A549 treated with Mapracorat at 1 μM for 4 hours (cell line): ENCODE results near the gene POLR2C. TPM values are rescaled to one million over a fixed set of nuclear protein-coding genes. Genes with fewer than 3 reads are reported as not detected.

Experiments used
- total RNA-seq: library from RNA; stranded (reverse); fragments of 200-300 nt; extraction: Qiagen RNA extraction; gene quantifications from 5 replicates; pipeline ENCODE4 v1.2.3, GENCODE V29; 2022

The POLR2C gene
- 102 to 167 TPM (median 109 TPM) in 5 replicates for total RNA-seq

GRCh38 chr16:57462209-57462977 lies at the start of gene POLR2C:
Gene POLR2C, plus strand, starts transcription at chr16:57462679. Its CDS starts 46 bp downstream, at chr16:57462725.

GRCh38 chr16:57447186-57447962 lies 15.1 kb upstream of the POLR2C start, which contains the start of the genes CIAPIN1 and COQ9:
Gene CIAPIN1, minus strand, starts transcription at chr16:57447385. Its CDS starts 6,457 bp downstream, at chr16:57440928.
Gene COQ9, plus strand, starts transcription at chr16:57447479. Its CDS starts 27 bp downstream, at chr16:57447506.

GRCh38 chr16:57485916-57486857 lies 23.7 kb downstream of the POLR2C start, which contains the start of gene DOK4:
Gene DOK4, minus strand, starts transcription at chr16:57486493. Its CDS starts 6,986 bp downstream, at chr16:57479507.

Other genes with a start within 250 kb of the POLR2C start
- gene ARL2BP, start 217.4 kb upstream of the POLR2C start, total RNA-seq: 73.1 to 80.0 TPM (median 76.6 TPM) in 5 replicates
- 1.1 to 1.8 TPM (median 1.6 TPM) in 5 replicates for gene PLLP, start 178.0 kb upstream of the POLR2C start, total RNA-seq
- 0.05 to 0.07 TPM (median 0.07 TPM) in 4 of 5 replicates, not detected in the other for gene CCL22, start 103.9 kb upstream of the POLR2C start, total RNA-seq
- 0.07 to 0.18 TPM (median 0.12 TPM) in 5 replicates for gene CX3CL1, start 90.2 kb upstream of the POLR2C start, total RNA-seq
- gene CCL17, start 57.9 kb upstream of the POLR2C start, total RNA-seq: not detected in 5 replicates
- 69.9 to 90.8 TPM (median 74.6 TPM) in 5 replicates for gene CIAPIN1, start 15.3 kb upstream of the POLR2C start, total RNA-seq
- gene COQ9, start 15.2 kb upstream of the POLR2C start, total RNA-seq: 39.1 to 53.2 TPM (median 50.2 TPM) in 5 replicates
- gene DOK4, start 23.8 kb downstream of the POLR2C start, total RNA-seq: 31.7 to 45.5 TPM (median 40.7 TPM) in 5 replicates
- gene CCDC102A, start 73.9 kb downstream of the POLR2C start, total RNA-seq: 6.4 to 10.1 TPM (median 7.8 TPM) in 5 replicates
- gene ADGRG5, start 80.0 kb downstream of the POLR2C start, total RNA-seq: 0.04 to 0.10 TPM (median 0.09 TPM) in 5 replicates
- gene ADGRG1, start 166.0 kb downstream of the POLR2C start, total RNA-seq: 141 to 205 TPM (median 184 TPM) in 5 replicates
- 0.34 to 0.73 TPM (median 0.52 TPM) in 5 replicates for gene ADGRG3, start 205.6 kb downstream of the POLR2C start, total RNA-seq
- 0.27 TPM in 1 of 5 replicates, not detected in the others for gene DRC7, start 232.1 kb downstream of the POLR2C start, total RNA-seq